Measurements from ENCODE around the gene EFNB2. TPM values are rescaled to one million over a fixed set of nuclear protein-coding genes. Genes with fewer than 3 reads are reported as not detected.

Gene EFNB2
- total RNA-seq, 2 experiments from 2014 or later: 0.14 TPM; not detected in 1

DNA sequence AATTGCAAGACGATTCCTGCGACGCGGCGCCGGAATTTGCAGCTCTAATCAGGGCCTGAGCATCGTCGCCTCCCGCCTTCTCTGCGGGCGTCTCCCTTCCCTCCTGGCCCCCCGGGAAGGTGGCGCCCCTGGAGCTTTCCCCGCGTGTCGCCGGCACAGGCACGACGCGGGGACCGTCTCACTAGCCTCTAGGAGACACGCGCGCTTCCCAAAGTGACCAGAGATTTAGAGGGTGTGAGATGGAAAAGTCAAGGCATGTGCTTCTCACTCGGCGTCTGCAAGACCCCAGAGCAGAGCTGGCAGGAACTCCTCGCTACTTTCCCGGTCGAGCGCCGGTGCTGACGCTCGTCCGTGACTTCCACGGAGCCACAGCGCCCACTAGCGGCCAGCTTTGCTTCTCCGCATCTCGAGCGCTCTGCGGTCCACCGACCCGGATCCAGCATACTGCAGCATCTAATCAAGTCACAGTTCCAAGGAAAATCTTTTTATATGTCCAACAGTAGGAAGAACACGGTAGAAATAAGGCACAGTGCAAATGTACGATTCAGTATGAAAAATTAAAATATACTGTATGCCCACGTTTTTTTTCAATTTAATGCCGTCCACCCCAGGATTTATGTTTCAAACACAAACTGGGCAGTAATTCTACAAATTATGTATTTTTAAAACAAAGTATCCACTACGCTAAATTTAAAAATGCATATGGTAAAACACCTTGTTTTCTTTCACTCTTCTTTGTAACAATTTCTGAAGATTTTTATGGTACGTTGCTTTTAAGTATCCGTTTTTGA, 977 bp upstream of the EFNB2 start:
- H3K27me3 Mint-ChIP-seq: peaks cover 30% of the 10 kb centered on the region
- DNase-seq: peak; percentile 87
- peaks cover 9% of the 10 kb centered on the region for H3K36me3 Mint-ChIP-seq
- peaks cover 14% of the 10 kb centered on the region for H3K4me1 Mint-ChIP-seq
- peak; percentile 31 for ATAC-seq
- CTCF ChIA-PET: interaction anchor here (0.7 to 3.4 kb wide), 25 partner anchors 10 to 1395 kb away, joined by 3 to 36 read pairs (median 4); partner anchors contain the start of gene ARGLU1
- peak overlapping the region; percentile 83 for H3K4me3 Mint-ChIP-seq
- H3K9me3 Mint-ChIP-seq (ENCODE audit: low read depth): no peaks in the 10 kb centered on the region
- H3K27ac Mint-ChIP-seq: peak overlapping the region; percentile 67

DNA sequence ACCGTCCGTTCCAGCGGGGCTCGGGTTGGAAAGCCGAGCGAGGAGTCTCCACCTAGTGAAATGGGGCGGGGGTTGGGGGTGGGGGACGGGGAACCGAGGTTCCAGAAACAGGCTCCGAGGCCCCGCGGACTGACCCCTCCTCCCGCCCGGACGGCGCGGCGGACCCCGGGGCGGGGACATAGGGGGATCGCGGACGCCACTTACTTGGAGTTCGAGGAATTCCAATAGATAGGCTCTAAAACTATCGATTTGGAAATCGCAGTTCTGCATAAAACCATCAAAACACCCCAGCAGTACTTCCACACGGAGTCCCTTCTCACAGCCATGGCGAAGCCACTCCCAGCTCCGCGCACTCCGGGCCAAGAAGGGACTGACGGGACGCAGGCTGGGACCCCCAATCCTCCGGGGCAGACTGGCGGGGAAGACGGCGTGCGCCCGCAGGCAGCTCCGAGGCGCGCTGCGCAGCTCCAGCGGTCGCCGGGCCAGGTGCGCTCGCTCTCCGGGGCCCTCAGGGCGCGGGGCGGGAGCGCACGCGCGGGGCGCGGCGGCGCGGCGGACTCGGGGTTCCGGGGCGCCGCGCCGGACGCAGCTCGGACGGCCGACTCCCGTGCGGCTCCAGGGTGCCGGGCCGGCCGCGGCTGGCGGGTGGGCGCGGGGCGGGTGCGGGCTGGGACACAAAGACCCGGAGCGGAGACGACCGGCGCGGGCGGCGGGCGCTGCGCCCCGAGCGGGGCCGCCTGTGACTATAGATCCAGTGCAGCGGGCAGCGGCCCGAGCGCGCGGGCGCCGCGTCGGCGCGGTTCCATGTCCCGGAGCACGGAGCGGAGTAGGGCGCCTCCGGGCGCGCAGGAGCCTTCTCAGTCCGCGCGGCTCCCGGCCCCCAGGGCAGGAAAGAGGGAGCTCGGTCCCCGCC, 567 bp downstream of the EFNB2 start:
- H3K9me3 Mint-ChIP-seq (ENCODE audit: low read depth): no peaks in the 10 kb centered on the region
- DNase-seq: no peak
- peak overlapping the region; percentile 60 for H3K4me3 Mint-ChIP-seq
- H3K36me3 Mint-ChIP-seq: no peaks in the 10 kb centered on the region
- H3K27me3 Mint-ChIP-seq: peaks cover 44% of the 10 kb centered on the region
- peaks cover 14% of the 10 kb centered on the region for H3K4me1 Mint-ChIP-seq
- CTCF ChIA-PET: interaction anchor here (0.6 to 3.4 kb wide), 12 partner anchors 11 to 1396 kb away, joined by 3 to 36 read pairs (median 4); partner anchors contain the start of gene ARGLU1
- peak; percentile 1 for ATAC-seq
- H3K27ac Mint-ChIP-seq: no peak overlapping the region

DNA sequence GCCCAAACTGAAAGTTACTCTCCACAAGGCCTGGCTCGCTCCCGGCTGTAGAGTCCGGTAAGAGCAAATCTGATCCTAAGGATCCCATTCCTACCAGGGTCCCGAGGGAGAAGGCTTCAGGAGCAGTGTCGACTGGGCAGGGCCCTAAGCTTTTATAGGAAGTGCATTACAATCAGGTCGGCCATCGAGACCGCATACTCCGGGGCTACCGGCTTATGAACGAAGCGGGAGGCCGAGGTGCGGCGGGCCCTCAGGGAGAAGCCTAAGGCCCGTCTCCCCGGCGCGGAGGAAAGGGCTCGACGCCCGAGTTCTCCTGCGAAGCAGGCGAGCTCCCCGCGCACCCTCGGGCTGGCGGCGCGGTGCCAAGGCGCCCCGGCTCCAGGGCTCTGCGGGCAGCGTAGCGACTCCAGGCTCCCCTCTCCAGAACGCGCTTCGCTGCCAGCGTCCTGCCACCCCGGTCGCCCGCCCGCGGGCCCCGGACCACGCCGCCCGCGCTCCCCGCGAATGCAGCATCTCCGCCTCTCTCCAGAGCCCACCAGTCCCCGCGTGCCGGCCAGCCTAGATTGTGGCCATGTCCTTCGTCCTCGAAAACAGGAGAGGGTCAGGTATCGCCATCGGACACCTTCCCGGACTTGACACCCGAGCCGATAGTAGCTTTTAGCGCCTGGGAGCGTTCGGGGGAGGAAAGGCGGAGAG, 1.4 kb downstream of the EFNB2 start:
- Mint-ChIP-seq H3K4me1 (peaks cover 14% of the 10 kb centered on the region), H3K27me3 (peaks cover 51% of the 10 kb centered on the region), H3K4me3 (no peak overlapping the region), H3K9me3 (ENCODE audit: low read depth) (no peaks in the 10 kb centered on the region), H3K36me3 (no peaks in the 10 kb centered on the region), H3K27ac (no peak overlapping the region)
- ATAC-seq (no peak), DNase-seq (no peak)
- CTCF ChIA-PET: interaction anchor here (0.7 to 1.2 kb wide), 3 partner anchors 33 to 1395 kb away, joined by 3 read pairs; partner anchors contain the start of gene ARGLU1

DNA sequence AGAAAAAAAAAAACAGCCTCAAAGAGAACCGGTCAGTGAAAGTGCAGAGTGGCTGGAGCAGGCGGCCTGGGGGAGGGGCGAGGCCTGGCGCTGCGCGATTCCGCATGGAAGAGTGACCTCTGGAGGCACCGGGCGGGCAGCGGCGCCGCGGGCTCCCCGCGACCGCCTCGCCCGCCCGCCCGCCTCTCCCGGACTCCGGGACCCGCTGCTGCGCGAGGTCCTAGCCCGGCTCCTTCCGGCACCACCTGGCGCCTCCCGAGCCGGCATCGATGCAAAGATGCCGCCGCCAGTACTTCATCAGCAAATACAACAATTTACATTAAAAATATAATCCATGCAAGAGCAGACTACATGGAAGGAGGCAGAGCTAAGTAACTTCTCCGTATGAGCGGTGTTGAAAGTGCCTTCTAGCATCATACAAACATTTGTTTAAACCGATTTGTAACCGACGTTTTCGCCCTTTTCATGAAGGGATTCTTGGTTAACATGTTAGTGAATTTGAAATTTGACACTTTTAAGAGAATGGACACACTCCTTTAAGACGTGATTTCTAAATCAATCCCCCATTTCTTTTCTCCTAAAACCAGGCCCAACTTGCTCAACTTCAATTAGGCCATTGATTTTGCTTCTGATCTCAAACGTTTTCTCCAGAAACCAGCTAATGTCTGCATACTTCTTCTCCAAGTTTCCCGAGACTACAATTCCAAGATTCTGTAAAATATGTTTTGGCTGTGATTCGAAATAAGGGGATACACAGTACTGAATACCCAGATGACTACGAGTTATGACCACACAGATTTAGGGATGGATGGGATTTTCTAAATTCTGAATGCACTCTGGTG, 2.1 kb downstream of the EFNB2 start:
- ATAC-seq (no peak), DNase-seq (peak; percentile 41)
- peak overlapping the region; percentile 7 for H3K4me3 Mint-ChIP-seq
- no peaks in the 10 kb centered on the region for H3K9me3 Mint-ChIP-seq (ENCODE audit: low read depth)
- peaks cover 56% of the 10 kb centered on the region for H3K27me3 Mint-ChIP-seq
- CTCF ChIA-PET: interaction anchor here (0.6 to 1.5 kb wide), 4 partner anchors 25 to 89 kb away, joined by 3 to 4 read pairs (median 3); partner anchors contain the start of gene ARGLU1
- peak overlapping the region; percentile 56 for H3K27ac Mint-ChIP-seq
- H3K36me3 Mint-ChIP-seq: no peaks in the 10 kb centered on the region
- H3K4me1 Mint-ChIP-seq: peaks cover 14% of the 10 kb centered on the region

DNA sequence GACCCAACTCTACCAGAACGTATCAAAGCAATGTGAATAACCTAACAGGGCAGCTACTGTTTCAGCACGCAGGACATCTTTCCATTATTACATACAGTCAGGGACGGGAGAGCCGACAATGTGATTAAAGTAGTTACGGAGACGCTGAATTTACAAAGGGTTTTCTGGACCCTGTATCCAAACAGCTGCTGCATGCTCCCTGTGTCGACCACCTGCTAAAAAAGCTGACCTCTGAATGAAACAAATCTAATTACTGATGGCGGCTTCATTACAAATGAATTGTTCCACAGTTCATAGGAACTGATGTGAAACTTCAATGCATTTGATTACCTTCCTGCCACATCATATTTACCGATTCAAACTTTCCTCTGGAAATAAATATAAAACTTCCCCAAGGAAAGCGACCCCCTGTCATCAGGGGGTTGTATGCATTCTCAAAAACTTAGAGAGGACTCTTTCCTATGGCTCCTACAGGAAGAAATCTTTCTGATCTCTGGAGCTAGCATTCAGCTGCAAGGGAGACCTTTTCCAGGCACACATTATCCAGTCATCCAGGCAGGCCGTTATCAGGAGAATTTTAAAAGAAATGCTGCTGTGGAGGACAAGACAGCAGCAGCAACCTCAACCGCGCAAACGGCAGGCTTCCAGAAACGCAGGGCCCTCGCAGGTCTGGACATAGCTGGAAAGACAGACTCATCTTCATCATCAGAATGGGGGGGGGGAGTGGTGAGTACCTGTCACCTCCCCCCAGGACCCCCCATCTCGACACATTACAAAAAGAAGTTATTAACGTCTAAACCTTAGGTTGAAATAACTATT, 3.1 kb downstream of the EFNB2 start:
- H3K4me3 Mint-ChIP-seq: no peak overlapping the region
- DNase-seq: no peak
- CTCF ChIA-PET: interaction anchor here (0.6 to 1.5 kb wide), 2 partner anchors 26 to 104 kb away, joined by 3 read pairs; no protein-coding TSS in a partner anchor

DNA sequence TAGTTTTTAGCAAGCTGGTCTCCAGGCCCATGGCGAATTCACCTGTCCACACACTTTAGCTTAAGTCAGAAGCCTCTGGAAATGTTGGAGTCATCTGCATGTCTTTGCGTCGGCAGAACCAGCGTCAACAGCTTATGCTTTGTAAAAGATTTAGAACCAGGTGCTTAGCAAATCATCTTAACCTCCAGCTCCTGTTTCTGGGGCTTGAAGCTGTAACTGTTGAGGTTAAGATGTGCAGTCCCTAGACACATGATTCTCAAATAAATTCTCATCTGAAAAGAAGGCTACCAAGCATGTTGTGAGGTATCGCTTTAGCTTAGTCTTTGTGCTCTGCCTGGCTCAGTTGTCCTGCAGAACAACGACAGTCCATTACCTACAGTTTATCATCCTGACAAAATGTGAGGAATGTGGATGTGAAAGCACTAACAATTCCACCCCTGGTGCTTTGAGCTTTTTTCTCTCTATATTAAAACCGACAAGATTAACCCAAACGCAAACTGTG, 4.4 kb downstream of the EFNB2 start:
- no peaks in the 10 kb centered on the region for H3K36me3 Mint-ChIP-seq
- no peak overlapping the region for H3K27ac Mint-ChIP-seq

More for the DNA sequence above, 3.1 kb downstream of the EFNB2 start:
- Mint-ChIP-seq H3K27ac (no peak overlapping the region), H3K9me3 (ENCODE audit: low read depth) (no peaks in the 10 kb centered on the region), H3K36me3 (no peaks in the 10 kb centered on the region), H3K4me1 (peaks cover 14% of the 10 kb centered on the region), H3K27me3 (peaks cover 66% of the 10 kb centered on the region)
- no peak for ATAC-seq

DNA sequence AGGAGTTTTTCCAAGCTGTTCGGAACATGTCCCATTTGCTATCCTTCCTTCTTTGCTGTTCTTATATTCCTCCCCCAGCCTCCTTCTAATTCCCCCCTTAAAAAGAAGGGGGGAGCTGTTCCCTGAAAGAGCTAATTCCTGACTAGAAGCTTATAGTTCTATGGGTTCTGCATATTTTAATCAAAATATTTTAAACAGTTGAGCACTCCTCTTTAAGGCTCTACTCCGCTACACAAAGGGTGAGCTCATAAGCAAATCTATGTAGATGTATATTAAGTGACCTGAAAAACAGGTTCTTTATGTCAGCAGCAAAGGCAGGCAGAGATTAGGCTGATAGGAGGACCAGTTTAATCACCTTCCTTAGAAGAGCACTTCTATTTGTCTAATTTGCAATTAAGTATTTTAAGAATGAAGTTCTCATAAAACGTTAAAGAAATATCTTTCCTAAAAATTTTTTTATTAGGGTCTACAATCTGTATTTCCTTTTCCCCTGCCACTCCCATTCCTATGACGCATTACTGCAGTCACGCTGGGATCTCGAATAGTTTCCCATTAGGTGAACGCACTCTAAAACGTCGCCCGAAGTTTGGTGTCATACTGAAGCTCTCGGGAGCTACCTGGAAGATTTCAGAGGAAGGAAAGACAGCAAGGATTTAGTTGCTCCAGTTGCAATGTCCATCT, 5.2 kb downstream of the EFNB2 start:
- no peak for DNase-seq
- CTCF ChIA-PET: no interaction called here
- Mint-ChIP-seq H3K36me3 (no peaks in the 10 kb centered on the region), H3K27ac (no peak overlapping the region), H3K9me3 (ENCODE audit: low read depth) (no peaks in the 10 kb centered on the region), H3K27me3 (peaks cover 80% of the 10 kb centered on the region), H3K4me1 (peaks cover 11% of the 10 kb centered on the region), H3K4me3 (no peak overlapping the region)
- no peak for ATAC-seq

More for the DNA sequence above, 4.4 kb downstream of the EFNB2 start:
- Mint-ChIP-seq H3K4me1 (peaks cover 11% of the 10 kb centered on the region), H3K9me3 (ENCODE audit: low read depth) (no peaks in the 10 kb centered on the region), H3K4me3 (no peak overlapping the region), H3K27me3 (peaks cover 72% of the 10 kb centered on the region)
- CTCF ChIA-PET: no interaction called here
- ATAC-seq (no peak), DNase-seq (no peak)

DNA sequence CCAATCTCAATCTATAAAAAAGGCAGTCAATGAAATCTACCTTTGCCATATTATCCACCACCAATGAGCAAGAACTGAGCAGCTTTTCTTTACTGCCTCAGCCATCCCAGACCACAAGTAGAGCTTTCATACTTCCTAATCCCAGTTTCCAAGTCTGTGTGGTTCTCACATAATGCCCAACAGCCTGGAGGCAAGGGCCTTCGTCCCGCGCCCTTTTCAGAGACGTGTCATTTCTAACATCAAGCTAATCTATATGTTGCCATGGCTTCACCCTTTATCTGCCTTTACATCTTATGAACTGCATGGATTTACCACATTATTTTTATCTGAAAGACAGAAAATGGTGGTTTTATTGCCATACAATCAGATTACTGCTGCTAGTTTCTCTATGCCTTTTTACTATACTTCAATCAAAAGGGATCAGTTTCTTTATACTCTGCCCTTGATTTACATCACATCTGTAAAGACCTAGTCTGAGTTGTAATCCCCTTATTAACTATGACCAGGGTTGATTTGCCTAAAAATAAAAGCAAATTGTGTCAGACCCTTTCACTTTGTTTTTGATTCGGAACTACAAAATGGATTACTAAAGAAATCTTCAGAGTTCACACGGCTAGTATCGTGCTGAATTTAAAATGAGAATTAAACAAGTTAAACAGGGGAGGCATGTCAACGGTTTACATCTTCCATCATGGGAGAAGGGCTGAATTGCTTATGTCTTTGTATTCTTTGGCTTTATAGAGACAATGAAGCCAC, 5.9 kb downstream of the EFNB2 start:
- peaks cover 80% of the 10 kb centered on the region for H3K27me3 Mint-ChIP-seq
- ATAC-seq: no peak
- CTCF ChIA-PET: no interaction called here
- no peak overlapping the region for H3K27ac Mint-ChIP-seq
- DNase-seq: no peak
- no peaks in the 10 kb centered on the region for H3K9me3 Mint-ChIP-seq (ENCODE audit: low read depth)
- H3K4me3 Mint-ChIP-seq: no peak overlapping the region
- no peaks in the 10 kb centered on the region for H3K36me3 Mint-ChIP-seq
- H3K4me1 Mint-ChIP-seq: peaks cover 11% of the 10 kb centered on the region

DNA sequence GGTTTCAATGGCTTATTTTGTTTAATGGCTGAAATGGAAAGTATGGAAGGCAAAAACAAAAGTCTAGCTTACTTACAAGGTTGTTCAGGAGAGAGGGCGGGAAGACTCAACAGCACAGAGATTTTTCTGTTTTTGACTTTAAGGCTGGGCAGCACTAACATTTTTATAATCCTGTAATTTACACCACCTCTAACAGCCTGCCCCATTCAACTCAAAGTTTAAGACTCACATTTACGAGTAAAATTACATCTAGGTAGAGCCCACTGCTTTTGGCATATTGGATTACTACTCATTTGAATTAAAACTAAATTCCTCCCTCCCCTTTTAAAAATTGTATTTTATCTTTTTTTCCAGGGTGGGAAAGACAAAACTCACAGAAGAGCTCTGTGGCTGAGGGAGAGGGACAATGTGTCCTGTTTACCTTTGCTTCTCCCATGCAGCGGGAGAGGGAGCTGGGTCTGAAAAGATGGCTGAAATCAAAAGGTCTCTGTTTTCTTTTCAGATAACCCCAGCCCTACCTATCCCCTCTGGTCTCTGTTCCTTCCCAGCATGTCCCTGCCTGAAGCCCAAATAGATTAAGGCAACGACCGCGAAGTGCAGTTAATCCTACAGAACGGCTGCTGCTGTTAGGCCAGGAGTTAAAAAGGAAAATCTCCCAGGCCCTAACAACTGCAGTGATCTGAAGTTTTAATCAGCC, 6.6 kb downstream of the EFNB2 start:
- no peak overlapping the region for H3K27ac Mint-ChIP-seq
- peaks cover 84% of the 10 kb centered on the region for H3K27me3 Mint-ChIP-seq
- no peak overlapping the region for H3K4me3 Mint-ChIP-seq
- H3K4me1 Mint-ChIP-seq: peaks cover 9% of the 10 kb centered on the region
- DNase-seq (no peak), ATAC-seq (no peak)
- CTCF ChIA-PET: no interaction called here
- no peaks in the 10 kb centered on the region for H3K9me3 Mint-ChIP-seq (ENCODE audit: low read depth)
- H3K36me3 Mint-ChIP-seq: no peaks in the 10 kb centered on the region

DNA sequence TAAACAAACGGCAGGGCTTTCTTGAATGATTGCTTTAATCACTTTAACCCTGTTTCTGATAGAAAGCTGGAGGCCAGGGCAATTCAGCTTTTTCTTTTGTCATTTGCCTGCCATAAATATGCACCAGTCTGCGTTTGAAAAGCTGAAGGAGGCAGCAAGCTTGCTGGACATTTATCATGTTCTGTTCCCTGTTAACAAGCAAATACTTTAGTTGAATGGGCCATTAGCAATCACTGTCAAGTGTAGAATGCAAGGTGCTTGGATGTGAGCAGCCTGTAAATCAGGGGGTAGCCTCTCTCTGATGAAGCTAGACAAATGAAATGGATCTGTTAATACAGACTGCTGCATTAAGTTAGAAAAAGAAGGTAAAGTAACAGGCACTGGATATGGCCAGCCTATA, 7.6 kb downstream of the EFNB2 start:
- H3K4me3 Mint-ChIP-seq: no peak overlapping the region
- ATAC-seq (no peak), DNase-seq (no peak)
- H3K4me1 Mint-ChIP-seq: peaks cover 2% of the 10 kb centered on the region
- CTCF ChIA-PET: no interaction called here
- H3K27me3 Mint-ChIP-seq: peaks cover 85% of the 10 kb centered on the region
- no peaks in the 10 kb centered on the region for H3K9me3 Mint-ChIP-seq (ENCODE audit: low read depth)
- no peak overlapping the region for H3K27ac Mint-ChIP-seq
- H3K36me3 Mint-ChIP-seq: no peaks in the 10 kb centered on the region
